ENCODE data around the gene STMN1. TPM values are rescaled to one million over a fixed set of nuclear protein-coding genes. Genes with fewer than 3 reads are reported as not detected.

Gene STMN1
- total and polyA plus RNA-seq, 2 of the 8 experiments (the other 6 are each of a cell fraction or from before 2014, with no cell fraction given) = 116 to 564 TPM

- TF ChIP-seq E2F6 (IDR thresholded peaks at IDR 0.05) = no peak
- TF ChIP-seq USF2 (IDR thresholded peaks at IDR 0.05; ENCODE audit: low read length) = no peak
- no peak for TF ChIP-seq FOSL1 (IDR thresholded peaks at IDR 0.05; ENCODE audit: insufficient read depth, low read depth, low read length)
- no peak for TF ChIP-seq CHD2 (IDR thresholded peaks at IDR 0.05; ENCODE audit: low read length)
These were observed 44.6 kb downstream of the STMN1 start (continued) for GRCh38 chr1:25861316-25862286.

Measured in H1 (cell line).